NCI-H82 treated with DMSO at 0.1 percent for 48 hours (cell line): Measurements from ENCODE around the gene DDX10.
"Not testable (repeated sequence)": the region's sequence is repeated elsewhere in the genome, so short reads cannot be mapped to it uniquely, and the experiment has no call there.

Experiments used
- DNase-seq: peaks from one replicate; lab custom pipeline; 2025; ENCODE audit not compliant: unreplicated experiment; lab: John Stamatoyannopoulos, UW

DDX10 gene

DNA sequence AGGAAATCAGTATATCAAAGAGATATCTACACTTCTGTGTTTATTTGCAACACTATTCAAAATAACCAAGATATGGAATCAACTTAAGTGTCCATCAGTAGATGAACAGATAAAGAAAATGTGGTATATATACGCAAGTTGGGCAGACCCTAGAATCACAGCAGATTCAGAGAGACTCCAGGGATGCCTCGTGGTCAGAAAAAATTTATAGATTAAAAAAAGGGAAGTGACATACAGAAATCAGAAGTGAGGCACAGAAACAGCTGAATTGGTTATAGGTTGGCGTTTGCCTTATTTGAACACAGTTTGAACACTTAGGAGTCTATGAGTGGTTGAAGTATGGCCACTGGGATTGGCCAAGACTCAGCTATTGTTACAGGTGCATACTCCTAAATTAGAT is 10.8 kb upstream of the DDX10 start:
- not testable (repeated sequence) for DNase-seq

DNA sequence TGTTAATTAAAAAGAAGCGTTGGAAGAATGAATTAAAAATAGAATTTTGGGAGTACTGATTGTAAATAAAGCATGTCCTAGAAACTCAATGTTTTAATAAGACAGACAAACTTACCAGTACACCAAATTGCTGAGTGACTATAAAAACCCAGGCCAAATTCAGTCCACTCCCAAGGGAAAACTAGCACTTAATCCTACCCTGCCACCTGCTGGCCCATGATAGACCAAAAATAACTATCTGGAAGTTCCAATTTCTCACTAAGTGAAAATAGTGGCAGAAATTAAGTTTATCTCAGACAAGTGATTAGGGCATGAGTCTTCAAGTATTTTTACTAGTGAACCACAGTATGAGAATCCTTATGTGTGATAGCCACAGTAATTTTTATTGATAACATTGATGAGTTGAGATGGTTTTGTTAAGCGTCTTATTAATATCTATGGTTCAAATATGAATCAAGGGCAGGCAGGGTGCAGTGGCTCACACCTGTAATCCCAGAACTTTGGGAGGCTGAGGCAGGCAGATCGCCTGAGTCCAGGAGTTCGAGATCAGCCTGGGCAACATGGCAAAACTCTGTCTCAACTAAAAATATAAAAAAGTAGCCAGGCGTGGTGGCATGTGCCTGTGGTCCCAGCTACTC is 9.8 kb upstream of the DDX10 start:
- DNase-seq: peak; percentile 52

DNA sequence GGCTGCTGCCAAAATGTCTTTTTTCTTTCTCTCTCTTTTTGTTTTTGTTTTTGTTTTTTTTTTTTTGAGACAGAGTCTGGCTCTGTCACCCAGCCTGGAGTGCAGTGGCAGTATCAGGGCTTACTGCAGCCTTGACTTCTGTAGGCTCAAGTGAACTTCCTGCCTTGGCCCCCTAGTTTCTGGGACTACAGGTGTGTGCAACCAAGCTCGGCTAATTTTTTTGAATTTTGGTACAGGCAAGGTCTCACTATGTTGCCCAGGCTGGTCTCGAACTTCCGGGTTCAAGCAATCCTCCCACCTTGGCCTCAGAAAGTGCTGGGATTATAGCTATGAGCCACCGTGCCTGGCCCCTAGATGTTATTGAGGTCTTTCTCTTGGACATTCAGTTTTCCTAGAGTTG is 2.2 kb upstream of the DDX10 start:
- DNase-seq: no peak

GRCh38 chr11:108663154-108663877 is 1.6 kb upstream of the DDX10 start:
- no peak for DNase-seq

DNA sequence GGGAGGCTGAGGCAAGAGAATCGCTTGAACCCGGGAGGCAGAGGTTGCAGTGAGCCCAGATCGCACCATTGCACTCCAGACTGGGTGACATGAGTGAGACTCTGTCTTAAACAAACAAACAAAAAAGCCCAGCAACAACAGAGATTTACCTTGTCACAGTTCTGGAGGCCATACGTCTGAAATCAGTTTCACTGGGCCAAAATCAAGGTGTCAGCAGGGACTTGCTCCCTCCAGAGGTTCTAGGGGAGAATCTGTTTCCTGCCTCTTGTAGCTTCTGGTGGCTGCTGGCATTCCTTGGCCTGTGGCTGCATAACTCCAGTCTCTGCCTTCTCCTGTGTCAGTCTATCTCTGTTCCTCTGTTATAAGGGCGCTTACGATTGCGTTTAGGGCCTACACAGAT is 1.5 kb downstream of the DDX10 start:
- peak; percentile 3 for DNase-seq

DNA sequence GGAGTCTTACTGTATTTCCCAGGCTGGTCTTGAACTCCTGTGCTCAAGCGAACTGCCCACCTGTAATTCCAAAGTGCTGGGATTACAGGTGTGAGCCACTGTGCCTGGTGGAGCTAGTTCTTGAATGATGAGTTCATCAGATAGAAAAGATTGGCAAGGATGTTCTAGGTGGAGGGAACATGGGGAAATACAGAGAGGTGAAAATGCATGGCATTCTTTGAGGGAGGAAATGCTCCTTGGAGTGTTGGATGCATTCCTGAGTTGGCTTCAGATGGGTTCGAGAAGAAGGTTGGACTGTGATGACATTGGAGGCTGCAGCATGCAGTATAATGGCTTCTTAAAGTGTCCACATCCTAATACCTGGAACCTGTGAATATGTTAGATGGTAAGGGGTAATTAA is 4.4 kb downstream of the DDX10 start:
- no peak for DNase-seq

GRCh38 chr11:108669711-108670110 is 4.8 kb downstream of the DDX10 start:
- no peak for DNase-seq

DNA sequence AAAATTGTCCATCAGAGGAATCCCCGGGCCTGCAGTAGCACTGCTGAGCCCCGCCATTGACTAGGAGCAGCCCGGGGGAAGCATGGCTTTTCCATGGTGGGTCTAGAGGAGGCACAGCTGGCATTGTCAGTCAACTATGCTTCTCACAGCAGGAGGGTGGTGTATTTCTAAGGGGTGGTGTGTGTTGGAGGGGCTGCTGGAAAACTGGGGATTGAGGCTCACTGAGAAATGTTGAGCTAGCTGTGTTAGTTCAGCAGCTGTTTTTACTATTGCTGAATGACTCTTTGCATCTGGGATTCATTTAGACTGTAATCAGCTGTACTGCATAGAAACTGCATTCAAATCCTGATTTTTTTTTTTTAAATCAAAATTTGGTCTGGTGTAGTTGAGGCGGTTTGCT is 5.6 kb downstream of the DDX10 start:
- DNase-seq: no peak

GRCh38 chr11:108672113-108672512 is 7.2 kb downstream of the DDX10 start:
- DNase-seq: no peak

DNA sequence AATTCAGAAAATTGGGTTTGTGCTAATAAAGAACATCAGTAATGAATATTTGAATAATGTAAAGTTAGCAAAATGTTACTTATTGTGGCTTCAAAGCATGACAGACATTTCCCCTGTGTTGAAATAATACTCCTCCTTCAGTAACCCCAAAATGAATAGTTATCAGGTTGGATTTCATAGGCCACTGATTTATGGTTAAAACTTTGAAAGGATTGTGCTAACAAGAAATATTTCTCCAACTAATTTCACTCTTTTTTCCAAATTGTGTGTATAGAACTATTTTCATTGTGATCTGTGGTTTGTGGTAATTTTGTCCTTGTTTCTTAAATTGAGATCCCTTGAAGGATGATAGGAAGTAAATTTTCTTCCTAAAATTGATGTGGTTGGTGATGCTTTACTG is 7.9 kb downstream of the DDX10 start:
- DNase-seq: no peak

DNA sequence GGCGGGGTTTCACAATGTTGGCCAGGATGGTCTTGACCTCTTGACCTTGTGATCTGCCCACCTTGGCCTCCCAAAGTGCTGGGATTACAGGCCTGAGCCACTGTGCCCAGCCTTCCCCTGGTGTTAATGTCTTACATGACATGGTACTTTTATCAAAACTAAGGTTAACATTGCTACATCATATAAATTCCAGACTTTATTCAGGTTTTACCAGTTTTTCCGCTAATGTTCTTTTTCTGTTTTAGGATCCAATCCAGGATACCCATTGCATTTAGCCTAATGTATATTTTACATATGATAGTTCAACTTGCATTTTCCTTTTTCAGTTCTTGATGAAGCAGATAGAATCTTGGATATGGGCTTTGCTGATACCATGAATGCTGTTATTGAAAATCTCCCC is 14.2 kb downstream of the DDX10 start:
- no peak for DNase-seq

DNA sequence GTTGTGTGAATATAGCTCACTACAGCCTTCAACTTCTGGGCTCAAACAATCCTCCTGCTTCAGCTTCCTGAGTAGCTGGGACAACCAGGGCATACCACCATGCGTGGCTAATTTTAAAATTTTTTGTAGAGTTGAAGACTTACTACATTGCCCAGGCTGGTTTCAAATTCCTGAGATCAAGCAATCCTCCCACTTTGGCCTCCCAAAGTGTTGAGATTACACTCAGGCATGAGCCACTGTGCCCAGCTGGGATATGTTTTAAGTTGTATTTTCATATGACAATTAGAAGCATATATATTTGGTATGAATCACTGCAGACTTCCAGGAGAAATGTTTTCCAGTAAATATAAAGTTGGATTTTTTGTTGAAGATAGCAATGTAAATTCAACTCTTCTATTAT is 15.4 kb downstream of the DDX10 start:
- DNase-seq: no peak

GRCh38 chr11:108685419-108686130 is 20.7 kb downstream of the DDX10 start:
- no peak for DNase-seq

- DNase-seq: no peak
These were observed 29.0 kb downstream of the DDX10 start for GRCh38 chr11:108693852-108694251.

- no peak for DNase-seq
These were observed 30.0 kb downstream of the DDX10 start for GRCh38 chr11:108694846-108695245.

GRCh38 chr11:108697872-108698473 is 33.1 kb downstream of the DDX10 start:
- peak; percentile 22 for DNase-seq

DNA sequence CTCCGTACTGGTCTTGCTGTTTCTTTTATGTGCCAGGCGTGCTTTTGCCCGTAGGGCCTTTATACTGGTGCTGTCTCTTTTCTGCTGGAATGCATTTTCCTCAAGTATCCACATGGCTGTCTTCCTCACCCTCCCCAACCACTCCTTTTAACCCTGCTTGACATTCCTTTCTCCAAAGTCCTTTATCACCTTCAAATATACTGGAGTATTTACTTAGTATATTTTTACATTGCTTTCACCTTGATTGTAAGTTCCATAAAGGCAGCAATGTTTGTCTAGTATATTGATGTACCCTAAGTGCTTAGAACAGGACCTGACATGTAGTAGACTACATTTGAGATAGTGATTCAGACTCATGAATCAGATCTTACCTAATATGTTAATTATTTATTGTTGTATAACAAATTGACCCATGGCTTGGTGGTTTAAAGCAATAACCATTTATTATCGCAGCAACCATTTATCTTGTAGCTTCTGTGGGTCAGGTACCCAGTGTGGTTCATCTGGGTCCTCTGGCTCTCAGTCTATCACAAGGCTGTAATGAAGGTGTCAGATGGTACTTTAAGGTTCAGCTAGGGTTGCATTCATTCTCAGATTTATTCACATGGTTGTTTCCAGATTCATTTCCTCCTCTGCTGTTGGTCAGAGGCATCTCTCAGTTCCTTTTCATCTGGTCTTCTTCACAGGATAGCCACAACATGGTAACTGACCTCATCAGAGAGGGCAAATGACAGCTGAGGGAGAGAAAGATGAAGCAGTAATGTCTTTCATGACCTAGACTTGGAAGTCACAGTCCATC is 34.2 kb downstream of the DDX10 start:
- DNase-seq: no peak

GRCh38 chr11:108703916-108704315 is 39.0 kb downstream of the DDX10 start:
- DNase-seq: no peak

GRCh38 chr11:108705061-108705460 is 40.2 kb downstream of the DDX10 start:
- DNase-seq: no peak

GRCh38 chr11:108708173-108708572 is 43.3 kb downstream of the DDX10 start:
- DNase-seq: no peak

DNA sequence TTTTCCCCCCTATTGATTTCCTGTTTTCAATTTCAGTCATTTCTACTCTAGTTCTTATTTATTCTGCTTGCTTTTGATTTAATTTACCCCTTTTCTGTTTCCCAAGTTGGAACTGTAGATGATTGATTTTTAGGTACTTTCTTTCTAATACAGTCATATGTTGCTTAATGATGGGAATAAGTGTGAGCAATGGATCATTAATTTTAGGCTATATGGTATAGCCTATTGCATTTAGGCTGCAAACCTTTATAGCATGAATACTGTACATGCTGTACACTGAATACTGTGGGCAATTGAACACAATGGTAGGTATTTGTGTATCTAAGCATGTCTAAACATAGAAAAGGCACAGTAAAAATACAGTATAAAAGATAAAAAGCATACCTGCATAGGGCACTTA is 44.9 kb downstream of the DDX10 start:
- DNase-seq: no peak
